ENCODE data around the gene UHRF2. TPM values are rescaled to one million over a fixed set of nuclear protein-coding genes. Genes with fewer than 3 reads are reported as not detected.
"Not testable (repeated sequence)": the region's sequence is repeated elsewhere in the genome, so short reads cannot be mapped to it uniquely, and the experiment has no call there.

Gene UHRF2, protein sequence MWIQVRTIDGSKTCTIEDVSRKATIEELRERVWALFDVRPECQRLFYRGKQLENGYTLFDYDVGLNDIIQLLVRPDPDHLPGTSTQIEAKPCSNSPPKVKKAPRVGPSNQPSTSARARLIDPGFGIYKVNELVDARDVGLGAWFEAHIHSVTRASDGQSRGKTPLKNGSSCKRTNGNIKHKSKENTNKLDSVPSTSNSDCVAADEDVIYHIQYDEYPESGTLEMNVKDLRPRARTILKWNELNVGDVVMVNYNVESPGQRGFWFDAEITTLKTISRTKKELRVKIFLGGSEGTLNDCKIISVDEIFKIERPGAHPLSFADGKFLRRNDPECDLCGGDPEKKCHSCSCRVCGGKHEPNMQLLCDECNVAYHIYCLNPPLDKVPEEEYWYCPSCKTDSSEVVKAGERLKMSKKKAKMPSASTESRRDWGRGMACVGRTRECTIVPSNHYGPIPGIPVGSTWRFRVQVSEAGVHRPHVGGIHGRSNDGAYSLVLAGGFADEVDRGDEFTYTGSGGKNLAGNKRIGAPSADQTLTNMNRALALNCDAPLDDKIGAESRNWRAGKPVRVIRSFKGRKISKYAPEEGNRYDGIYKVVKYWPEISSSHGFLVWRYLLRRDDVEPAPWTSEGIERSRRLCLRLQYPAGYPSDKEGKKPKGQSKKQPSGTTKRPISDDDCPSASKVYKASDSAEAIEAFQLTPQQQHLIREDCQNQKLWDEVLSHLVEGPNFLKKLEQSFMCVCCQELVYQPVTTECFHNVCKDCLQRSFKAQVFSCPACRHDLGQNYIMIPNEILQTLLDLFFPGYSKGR
- total RNA-seq (2014; rRNA removed; shearing (Covaris generic)) = 17.0 and 27.2 TPM in 2 replicates

DNA sequence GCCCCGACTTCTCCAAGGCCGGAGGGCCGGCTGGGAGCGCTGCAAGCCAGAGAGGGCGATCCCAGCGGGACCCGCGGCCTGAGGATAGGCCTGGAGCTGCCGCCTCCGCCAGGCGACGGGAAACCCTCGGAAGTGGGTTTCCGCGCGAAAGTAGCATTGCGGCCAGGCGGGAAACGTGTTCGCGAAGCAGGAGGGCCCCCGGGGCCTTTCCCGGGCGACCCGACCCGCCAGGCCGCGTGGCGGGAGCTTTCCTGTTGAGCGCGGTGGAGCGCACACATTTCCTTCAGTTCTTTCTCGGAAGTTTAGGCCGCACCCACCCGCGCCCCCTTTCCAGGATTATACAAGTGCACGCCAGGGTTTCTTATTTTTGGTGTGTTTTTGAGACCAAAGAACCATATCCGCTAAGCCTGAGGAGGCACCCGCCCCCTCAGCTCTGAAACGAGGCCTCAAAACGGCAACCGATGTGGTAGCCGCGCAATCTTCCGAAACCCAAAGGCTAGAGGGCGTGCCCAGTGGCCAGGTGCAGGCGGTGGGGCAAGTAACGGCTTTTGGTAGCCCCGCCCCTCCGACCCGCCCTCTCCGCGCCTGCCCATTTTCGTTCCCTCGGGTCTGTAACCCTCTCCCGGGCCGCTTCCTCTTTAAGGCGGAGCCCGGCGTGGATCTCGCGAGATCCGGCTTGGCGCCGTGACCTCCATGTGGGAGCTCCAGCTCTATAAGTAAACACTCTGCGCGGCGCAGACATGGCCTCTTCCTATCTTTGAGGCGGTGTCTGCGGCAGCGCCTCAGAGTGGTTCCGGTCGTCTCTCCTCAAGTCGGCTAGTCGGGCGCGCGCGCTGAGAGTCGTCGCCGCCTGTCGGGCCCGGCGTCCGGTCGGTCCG, at the start of gene UHRF2:
Gene UHRF2 (plus strand): TSS at position 713 of the 878 bp plus-strand sequence. CDS start 292 bp downstream, outside the sequence.
- peak; percentile 98 for DNase-seq (ENCODE audit: low spot score)
- in situ Hi-C loops (cut with HindIII; ENCODE audit: low sequenced_read_pairs) = no loop called here

DNA sequence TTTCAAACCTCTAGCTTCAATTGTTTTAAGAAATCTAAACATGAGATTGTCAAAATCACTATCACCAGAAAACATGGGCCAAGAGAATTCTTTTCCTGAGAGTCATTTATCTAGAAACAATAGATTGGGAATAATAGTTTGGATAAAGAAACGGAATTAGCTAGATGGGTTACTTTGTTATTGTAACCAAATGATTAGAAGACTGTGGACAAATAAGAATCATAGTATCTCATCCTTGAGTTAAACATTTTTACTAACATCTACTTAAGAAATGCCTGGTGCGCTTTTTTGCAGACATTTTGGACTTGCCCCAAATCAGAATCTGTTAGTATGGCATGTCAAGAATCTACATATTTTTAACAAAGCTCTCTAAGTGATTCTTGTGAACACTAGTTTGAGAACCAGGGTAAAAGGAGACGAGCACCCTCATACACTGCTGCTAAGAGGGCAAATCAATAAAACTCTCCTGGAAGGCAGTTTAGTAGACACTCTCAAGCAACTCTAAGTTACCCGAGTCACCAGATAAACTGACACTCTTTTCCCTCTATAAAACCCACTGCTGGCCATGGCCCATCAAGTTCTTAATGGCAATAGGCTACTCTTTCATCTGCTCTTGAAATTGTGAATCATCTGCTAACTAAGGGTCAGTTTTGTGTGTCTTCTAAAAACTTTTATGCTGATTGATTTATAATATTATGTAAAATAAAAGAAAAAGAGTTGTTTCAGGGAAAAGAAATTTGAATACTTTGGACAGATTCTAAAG, 45.7 kb upstream of the UHRF2 start:
- DNase-seq (ENCODE audit: low spot score) = no peak
- in situ Hi-C loops (cut with HindIII; ENCODE audit: low sequenced_read_pairs) = no loop called here

DNA sequence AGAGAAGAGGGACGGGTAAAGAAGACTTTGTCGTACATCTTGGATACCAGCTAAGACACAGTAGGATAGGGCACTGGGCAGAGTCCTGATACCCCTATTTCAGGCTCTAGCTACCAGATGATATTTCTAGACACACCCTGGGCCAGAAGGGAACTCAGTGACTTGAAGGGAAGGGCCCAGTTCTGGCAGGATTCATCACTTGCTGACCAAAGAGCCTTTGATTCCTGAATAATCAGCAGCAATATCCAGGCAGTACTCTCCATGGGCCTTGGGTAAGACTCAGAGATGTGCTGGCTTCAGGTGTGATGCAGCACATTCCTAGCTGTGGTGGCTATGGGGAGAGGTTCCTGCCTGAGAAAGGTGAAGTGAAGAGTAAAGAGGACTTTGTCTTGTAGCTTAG, 44.2 kb upstream of the UHRF2 start:
- in situ Hi-C loops (cut with HindIII; ENCODE audit: low sequenced_read_pairs) = no loop called here
- no peak for DNase-seq (ENCODE audit: low spot score)

DNA sequence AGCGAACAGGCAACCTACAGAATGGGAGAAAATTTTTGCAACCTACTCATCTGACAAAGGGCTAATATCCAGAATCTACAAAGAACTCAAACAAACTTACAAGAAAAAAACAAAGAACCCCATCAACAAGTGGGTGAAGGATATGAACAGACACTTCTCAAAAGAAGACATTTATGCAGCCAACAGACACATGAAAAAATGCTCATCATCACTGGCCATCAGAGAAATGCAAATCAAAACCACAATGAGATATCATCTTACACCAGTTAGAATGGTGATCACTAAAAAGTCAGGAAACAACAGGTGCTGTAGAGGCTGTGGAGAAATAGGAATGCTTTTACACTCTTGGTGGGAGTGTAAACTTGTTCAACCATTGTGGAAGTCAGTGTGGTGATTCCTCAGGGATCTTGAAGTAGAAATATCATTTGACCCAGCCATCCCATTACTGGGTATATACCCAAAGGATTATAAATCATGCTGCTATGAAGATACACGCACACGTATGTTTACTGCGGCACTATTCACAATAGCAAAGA, 31.5 kb upstream of the UHRF2 start:
- in situ Hi-C loops (cut with HindIII; ENCODE audit: low sequenced_read_pairs); DNase-seq (ENCODE audit: low spot score): not testable (repeated sequence)

DNA sequence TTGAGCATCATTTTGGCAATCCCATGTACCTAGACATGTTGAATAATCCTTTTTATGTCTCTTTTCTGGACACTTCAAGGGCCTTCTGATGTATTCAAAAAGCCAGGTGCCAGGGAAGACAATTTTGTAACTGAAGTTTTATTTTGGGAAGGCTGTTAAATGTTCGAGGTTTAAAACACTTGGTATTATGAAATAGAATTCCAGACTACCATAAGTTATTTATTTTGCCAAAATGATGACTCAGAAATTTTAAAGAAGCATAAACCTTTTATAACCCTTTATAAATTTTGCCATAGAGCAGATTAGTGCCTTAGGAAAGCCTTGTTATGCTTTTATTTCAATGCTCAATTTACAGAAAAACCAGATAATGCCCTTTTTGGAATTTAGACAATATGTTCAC, 30.3 kb upstream of the UHRF2 start:
- DNase-seq (ENCODE audit: low spot score) = no peak
- in situ Hi-C loops (cut with HindIII; ENCODE audit: low sequenced_read_pairs) = no loop called here

DNA sequence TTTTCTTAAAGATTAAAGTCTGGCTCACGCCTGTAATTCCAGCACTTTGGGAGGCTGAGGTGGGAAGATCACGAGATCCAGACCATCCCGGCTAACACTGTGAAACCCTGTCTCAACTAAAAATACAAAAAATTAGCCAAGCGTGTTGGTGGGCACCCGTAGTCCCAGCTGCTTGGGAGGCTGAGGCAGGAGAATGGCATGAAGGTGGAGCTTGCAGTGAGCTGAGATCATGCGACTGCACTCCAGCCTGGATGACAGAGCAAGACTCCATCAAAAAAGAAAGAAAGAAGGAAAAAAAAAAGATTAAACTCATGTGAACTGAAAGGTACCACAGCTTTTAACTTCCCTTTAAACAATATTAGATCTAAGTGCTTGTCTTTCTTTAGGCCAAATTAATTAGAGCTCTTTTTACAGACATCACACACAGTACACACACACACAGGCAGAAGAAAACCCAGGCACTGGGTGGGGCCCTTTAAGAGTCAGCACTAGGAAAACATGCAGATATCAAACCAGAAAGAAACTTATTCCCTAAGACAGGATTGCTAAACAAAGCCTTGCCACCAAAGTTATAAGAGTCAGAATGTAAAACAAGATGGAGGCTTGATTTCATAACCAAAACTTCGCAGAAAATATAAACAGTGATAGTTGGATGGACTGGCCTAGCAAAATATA, 29.3 kb upstream of the UHRF2 start:
- in situ Hi-C loops (cut with HindIII; ENCODE audit: low sequenced_read_pairs) = no loop called here
- no peak for DNase-seq (ENCODE audit: low spot score)

DNA sequence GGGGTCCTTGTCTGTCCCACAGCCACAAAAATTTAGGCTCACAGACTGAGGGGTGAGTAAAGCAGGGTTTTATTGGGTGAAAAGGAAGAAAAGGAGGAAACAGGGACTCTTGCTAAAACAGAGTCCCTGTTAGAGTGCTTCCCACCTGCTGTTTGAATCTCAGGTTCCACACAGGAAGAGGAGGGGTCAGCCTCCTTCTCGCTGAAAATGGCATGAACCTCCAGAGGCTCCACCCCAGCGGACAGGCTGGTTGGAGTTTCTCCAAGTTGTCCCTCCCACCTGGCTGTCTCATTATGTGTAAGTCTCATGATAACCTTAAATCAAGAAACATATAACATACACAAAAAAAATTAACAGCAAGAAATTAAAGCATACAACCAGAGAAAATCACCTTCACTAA, 28.3 kb upstream of the UHRF2 start:
- in situ Hi-C loops (cut with HindIII; ENCODE audit: low sequenced_read_pairs) = no loop called here
- DNase-seq (ENCODE audit: low spot score) = no peak

DNA sequence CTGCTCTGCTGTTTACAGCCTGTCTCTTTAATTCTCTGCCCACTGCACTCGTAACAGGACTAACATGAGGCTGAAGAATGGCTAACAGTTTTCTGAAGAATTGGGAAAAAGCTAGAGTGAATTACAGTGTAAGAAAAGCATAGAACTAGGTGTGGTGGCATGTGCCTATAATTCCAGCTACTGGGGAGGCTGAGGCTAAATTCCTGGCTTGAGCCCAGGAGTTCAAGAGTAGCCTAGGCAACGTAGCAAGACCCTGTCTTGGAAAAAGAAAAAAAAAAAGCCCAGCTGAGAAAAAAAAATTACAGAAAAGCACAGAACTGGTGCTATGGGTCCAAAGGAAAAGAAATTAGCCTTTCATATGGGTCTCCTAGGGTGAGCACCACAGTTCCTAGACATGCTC, 13.9 kb upstream of the UHRF2 start:
- DNase-seq (ENCODE audit: low spot score) = no peak
- in situ Hi-C loops (cut with HindIII; ENCODE audit: low sequenced_read_pairs) = no loop called here

DNA sequence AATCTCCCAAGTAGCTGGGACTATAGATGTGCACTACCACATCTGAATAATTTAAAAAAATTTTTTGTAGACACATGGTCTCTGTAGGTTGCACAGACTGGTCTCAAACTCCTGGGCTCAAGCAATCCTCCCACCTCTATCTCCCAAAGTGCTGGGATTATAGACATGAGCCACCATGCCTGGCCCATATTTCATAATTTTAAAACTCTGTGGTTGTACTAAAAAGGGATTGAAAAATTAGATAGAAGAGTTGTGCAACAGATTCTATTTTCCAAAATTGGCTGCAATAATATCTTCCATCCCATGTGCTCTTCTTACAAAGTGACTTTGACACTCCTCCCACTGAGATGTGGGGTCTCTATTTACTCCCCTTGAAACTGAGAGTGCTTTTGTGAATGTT, 7.6 kb upstream of the UHRF2 start:
- in situ Hi-C loops (cut with HindIII; ENCODE audit: low sequenced_read_pairs) = no loop called here
- DNase-seq (ENCODE audit: low spot score) = no peak

DNA sequence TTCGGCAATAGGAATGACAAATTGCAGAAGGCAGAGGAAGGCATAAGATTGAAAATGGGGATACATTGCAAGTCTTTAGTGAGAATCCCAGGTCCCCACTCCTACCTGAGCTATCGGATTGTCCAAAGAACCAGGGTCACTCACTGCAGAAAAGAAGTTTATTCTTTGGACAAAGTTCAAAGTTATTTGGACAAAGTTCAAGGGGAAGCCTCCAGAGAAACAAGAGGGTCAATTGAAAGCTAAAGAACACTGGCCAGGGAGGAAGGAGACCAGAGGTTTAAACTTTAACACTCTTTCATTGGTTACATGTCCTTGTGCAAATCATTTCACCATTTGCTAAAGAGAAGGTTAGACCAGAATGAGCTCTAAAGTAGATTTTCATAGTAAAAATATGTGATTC, 5.2 kb upstream of the UHRF2 start:
- DNase-seq (ENCODE audit: low spot score) = no peak
- in situ Hi-C loops (cut with HindIII; ENCODE audit: low sequenced_read_pairs) = no loop called here

DNA sequence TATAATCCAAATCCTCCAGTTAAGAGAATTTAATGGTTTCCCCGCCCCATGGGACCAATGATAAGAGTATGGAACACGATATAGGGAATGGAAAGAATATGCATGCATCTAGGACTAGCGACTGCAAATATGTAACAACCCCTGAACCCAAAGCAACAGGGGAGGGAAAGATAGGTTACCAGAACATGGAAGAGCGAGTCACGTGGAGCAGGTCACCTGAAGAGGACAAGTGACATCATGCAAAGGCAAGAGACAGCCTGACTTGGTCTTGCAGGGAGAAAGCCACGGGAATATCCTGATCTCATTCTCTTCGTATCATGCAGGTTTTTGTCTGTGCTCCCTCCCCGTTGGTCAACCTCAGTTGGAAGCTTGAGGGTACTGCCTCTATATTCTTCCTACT, 4.7 kb upstream of the UHRF2 start:
- in situ Hi-C loops (cut with HindIII; ENCODE audit: low sequenced_read_pairs) = no loop called here
- no peak for DNase-seq (ENCODE audit: low spot score)

DNA sequence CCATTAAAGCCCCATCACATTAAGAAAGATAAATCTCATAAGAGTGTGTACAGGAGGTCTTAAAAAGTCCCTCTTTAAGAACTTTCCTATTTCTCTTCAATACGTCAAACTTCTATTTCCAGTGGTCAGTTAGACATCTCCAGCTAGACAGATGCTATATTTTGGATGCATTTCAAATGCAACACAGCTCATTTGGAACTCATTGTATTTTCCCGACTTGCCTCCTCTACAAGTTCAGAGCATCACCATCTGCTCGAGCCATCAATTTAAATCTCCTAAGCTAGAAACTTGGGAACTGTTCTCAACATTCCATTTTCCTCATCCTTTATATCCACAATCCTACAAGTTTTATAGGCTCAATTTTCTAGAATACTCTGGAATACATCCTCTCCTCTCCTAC, 3.2 kb upstream of the UHRF2 start:
- in situ Hi-C loops (cut with HindIII; ENCODE audit: low sequenced_read_pairs) = no loop called here
- no peak for DNase-seq (ENCODE audit: low spot score)

DNA sequence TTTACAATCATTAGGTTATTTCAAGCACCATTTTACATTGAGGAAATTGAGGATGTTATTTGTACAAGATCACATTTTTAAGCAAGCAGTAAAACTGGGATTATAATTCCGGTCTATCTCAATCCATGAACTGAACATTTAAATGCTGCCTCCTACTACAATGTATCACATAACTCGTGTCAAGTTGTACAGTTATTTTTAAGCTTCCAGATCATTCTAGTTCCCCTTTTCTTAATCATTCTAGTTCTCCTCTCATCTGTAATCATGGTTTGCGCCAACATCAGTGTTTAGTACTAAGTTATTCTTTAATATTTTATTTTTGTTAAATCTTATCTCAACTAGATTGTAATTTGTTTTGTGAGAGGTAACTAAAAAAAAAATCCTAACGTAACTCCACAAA, 2.4 kb upstream of the UHRF2 start:
- in situ Hi-C loops (cut with HindIII; ENCODE audit: low sequenced_read_pairs) = no loop called here
- no peak for DNase-seq (ENCODE audit: low spot score)

DNA sequence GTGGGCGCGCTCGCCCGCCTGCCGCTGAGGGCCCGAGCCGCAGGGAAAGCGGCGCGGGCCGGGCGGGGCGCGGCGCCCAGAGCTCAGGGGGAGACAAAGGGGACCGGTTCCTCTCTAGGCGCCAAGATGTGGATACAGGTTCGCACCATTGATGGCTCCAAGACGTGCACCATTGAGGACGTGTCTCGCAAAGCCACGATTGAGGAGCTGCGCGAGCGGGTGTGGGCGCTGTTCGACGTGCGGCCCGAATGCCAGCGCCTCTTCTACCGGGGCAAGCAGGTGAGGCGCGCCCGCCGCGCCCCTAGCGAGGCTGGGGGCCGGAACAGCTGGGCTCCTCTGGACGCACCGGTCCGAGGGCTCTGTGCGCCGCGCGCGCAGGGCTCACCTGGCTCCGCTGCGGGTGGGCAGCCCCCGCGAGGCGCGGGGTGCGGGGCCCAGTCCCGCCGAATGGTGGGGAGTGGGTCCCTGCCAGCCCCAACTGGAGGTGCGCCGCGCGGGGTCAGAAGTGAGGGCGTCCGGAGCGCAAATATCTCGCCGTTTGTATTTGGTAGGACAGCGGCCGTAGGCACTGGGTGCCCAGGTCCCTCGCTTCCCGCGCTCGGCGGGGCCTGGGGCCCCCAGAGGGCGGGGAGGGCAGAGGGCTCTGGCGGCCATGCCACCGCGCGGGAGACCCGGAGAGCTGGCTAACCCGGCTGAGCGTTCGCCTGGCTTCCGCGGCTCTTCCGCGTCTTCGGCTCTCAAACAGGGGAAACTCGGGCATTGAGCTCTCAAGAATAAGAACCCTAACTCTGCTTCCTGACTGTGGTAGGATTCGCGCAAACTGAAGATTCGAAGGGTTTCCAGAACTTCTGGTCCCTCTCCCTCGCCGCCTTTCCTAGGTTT, 607 bp downstream of the UHRF2 start:
- DNase-seq (ENCODE audit: low spot score) = peak; percentile 33
- in situ Hi-C loops (cut with HindIII; ENCODE audit: low sequenced_read_pairs) = no loop called here

DNA sequence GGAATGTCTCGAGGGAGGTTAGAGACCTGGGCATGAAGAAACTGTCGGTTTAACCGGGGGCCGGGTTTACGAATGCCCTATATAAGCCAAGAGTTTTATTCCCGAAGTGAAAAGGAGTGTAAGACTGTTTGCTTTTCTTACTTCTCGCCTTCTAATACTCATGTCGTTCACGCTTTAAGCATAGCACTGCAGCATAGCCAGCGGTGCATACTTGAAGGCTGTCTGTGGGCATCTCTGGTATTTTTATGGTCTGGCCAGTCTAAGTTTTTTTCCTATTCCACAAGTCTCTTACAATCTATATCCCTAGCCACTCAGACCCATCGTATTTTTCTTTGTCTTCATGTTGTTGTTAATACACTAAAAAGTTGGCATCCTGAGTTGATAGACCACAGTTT, 1.2 kb downstream of the UHRF2 start:
- no peak for DNase-seq (ENCODE audit: low spot score)
- in situ Hi-C loops (cut with HindIII; ENCODE audit: low sequenced_read_pairs) = no loop called here

DNA sequence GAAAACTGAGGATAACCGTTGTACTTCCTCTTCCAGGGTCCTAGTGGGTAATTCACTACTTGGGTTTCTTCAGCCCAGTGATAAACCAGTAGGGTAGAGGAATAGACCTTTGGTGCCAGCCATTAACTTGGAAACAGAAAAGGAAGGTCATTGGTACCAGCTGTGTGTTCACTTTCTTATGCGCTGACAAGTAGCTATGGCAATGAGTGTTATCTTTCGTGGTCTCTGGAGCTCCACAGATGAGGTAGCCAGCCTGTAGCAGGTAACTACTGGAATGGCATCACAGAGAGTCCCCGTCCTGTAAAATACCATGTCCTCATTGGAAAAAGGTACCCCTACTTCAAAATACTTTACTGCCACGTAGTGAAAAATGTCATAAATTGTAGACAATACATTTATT, 2.3 kb downstream of the UHRF2 start:
- in situ Hi-C loops (cut with HindIII; ENCODE audit: low sequenced_read_pairs) = no loop called here
- DNase-seq (ENCODE audit: low spot score) = no peak

DNA sequence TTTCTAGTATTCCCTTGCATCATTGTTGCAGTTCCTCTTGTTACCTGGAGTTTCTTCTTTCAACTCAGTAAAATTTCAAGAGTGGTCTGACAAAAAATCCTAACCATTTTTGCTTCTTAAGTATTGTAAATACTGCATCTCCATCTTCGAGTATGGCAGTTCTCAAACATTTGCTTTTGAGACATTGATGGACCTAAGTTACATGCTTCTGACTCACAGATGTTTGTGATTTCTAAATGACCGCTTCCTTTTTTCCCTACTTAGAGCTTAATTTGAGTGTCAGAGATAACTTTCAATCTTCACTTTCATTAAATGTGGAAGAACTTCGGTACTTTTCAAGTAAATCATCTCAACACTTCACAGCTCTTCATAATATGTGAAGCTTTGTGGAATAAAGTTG, 4.2 kb downstream of the UHRF2 start:
- DNase-seq (ENCODE audit: low spot score) = no peak
- in situ Hi-C loops (cut with HindIII; ENCODE audit: low sequenced_read_pairs) = no loop called here
